Superior temporal gyrus (tissue), 1 donor: ENCODE measurements around the gene NEK8.
A peak's percentile ranks its signal among the peaks of the same experiment; 100 is the strongest.

Experiments
- DNase-seq: peaks from one replicate; pipeline ENCODE4 v3.0.0-alpha.2; 2016; ENCODE audit errors: extremely low spot score

NEK8 gene

GRCh38 chr17:28744972-28745785, 16.6 kb downstream of the NEK8 start:
- DNase-seq = peak; percentile 91

GRCh38 chr17:28745786-28746411, 17.3 kb downstream of the NEK8 start:
- no peak for DNase-seq

GRCh38 chr17:28746611-28747050, 18.0 kb downstream of the NEK8 start:
- DNase-seq = peak; percentile 69

- peak; percentile 76 for DNase-seq
These were observed 18.6 kb downstream of the NEK8 start for GRCh38 chr17:28747051-28747691.

- no peak for DNase-seq
These were observed 19.5 kb downstream of the NEK8 start for GRCh38 chr17:28747801-28748750.

GRCh38 chr17:28748852-28749515, 20.4 kb downstream of the NEK8 start:
- peak; percentile 11 for DNase-seq

GRCh38 chr17:28749516-28750177, 21.1 kb downstream of the NEK8 start:
- no peak for DNase-seq

- DNase-seq = peak; percentile 96
These were observed 21.8 kb downstream of the NEK8 start for GRCh38 chr17:28750178-28751047.

GRCh38 chr17:28751600-28752366, 23.2 kb downstream of the NEK8 start:
- DNase-seq = no peak

GRCh38 chr17:28755486-28755885, 26.9 kb downstream of the NEK8 start:
- DNase-seq = no peak

GRCh38 chr17:28756049-28756804, 27.6 kb downstream of the NEK8 start:
- DNase-seq = no peak

GRCh38 chr17:28758411-28759121, 30.0 kb downstream of the NEK8 start:
- DNase-seq = no peak

GRCh38 chr17:28759256-28759865, 30.8 kb downstream of the NEK8 start:
- no peak for DNase-seq

- DNase-seq = no peak
These were observed 32.3 kb downstream of the NEK8 start for GRCh38 chr17:28760601-28761562.

- no peak for DNase-seq
These were observed 34.7 kb downstream of the NEK8 start for GRCh38 chr17:28763137-28763799.
